HG02973 (cell line): Measurements from ENCODE around the gene CCDC85C.

Experiments
- ATAC-seq: cut with Tn5 transposase; IDR thresholded peaks from one replicate; pipeline ENCODE4 v1.9.1; 2021; ENCODE audit warnings: moderate library complexity; ENCODE audit not compliant: unreplicated experiment

CCDC85C gene

DNA sequence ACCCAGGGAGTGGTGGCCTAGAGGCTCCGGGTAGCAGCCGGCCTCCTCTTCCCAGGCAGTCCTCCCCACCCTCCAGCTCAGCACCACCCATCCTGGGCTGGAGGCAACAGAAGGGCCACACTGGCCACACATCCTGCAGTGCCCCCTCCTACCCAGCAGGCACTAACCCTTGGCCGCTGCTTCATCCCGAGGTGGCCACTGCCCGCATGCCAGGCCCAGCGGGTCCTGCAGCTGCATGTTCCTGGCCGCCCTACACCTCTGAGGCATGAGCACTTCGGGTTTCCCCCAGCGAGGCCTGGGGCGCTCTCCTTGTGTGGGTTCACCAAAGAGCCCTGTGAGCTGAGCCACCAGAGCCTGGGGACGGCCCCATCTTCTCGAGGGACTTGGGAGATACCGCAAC is 61.4 kb downstream of the CCDC85C start:
- no peak for ATAC-seq

DNA sequence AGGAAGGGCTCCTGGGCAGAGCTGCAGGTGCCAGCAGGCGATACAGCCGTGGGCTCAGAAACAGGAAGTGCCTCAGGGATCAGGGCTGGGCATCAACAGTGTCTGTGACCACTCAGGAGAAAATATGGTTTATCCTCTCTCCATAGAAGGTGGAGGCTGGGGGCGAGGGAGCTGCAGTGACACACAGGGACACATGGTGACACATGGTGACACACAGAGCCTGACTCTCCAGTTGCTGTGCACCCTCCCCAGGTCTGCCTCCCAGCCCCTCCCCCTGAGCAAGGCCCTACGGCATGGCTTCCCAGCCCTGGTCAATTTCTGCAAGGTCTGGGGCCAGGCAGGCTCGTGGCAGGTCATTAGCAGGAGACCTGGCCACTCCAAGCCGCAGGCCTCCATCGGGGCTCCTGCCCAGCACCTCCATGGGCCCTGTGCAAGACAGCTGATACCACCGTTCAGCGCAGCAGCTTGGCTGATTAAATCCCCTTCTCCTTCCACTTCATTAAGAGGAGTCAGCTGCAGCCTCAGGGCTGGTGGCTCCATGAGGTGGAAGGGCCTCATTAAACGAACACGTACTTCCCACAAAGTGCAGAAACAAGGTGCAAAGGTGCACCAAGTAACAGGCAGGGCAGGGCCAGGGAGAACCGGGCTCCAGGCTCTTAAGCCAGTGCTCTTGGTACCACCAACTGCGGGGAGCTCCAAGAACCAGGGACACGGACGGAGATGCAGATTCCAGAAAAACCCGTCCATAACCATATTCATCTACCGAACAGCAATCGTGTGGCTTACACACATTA is 62.1 kb downstream of the CCDC85C start:
- no peak for ATAC-seq

DNA sequence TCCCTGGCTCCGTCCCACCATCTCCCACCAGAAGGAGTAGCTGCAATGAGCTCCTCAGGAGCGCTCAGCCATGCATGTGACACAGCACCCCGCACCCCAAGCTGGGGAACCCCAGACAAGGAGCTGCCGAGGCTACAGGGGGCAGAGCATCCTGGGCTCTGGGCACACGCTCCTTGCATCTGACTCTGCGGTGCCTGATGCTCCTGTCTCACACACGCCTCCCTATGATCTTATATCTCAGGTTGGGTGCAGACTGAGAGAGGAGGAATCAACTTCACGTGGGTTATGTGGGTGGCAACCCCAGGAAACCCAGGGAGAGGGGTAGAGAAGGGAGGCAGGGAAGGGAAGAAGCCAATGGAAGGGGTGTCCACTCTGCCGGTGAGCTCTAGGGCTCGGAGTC is 62.8 kb downstream of the CCDC85C start:
- ATAC-seq: no peak

DNA sequence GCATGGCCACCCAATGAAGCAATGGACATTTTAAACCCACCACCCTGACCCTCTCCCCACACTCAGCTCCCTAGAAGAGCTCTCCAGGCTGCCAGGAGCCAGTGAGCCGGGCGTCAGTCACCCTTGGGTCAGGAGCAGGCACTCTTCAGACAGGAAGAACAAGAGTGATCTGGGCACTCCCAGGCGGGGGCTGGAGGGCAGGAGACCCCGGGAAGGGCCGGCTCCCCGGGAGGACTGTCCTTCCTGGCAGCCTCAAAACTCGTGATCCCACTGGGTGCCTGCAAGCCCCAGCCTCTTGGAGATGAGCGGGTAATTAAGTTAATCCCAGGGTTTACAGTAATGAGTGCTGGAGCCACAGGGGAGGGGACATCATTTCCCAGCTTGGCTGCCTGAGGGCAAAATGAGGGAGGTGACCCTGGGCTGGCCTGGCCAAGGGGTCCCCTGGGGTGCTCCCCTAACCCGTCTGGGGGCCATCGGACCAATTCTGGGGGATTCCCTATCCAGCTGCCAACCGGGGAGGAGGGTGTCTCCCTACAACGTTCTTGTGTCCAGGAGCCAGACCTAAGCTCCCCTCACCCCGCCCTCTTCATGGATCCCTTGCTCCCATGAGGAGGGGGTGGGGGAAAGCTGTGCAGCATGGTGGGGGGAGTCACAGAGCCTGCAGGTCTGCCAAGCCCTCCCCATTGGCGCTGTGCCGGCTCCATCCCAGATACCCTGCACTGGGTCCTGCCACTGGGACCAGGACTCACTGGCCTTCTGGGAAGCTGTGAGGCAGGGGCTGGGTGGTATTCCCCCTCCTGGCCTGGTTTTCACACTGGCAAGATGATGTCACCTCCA is 63.6 kb downstream of the CCDC85C start:
- no peak for ATAC-seq

DNA sequence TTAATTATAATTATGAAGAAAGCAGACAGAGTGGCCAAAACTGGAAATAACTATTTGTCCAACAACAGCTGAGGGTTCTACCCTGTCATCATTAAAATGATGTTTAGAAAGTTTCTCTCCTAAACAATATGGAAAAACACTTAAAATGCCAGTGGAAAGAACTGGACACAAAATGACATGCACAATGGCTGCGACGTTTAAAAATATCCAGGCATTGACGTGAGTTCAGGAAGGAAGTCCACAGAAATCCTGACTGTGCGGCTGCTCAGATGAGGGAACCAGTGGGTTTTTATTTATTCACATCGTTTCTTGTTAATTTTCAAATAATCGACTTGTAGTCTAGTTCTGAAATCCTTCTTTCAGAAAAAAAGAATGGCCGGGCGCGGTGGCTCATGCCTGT is 64.5 kb downstream of the CCDC85C start:
- ATAC-seq: no peak

DNA sequence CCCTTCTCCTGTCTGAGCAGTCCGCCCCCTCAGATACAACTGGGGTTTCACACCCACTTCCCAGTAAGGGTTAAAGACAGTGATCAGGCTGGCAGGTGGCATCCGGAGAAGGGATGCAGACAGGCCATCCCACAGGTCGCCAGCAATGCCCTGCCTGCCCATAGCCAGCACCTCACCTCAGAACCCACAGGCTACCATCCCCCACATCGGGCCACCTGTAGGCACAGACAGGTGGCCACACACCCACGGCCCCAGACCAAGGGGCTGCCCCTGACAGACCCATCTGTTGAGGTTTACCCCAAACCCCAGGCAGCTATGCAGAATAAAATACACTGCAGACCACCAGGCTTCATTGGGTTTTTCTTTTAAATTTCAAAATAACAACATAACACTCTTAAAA is 65.3 kb downstream of the CCDC85C start:
- no peak for ATAC-seq

DNA sequence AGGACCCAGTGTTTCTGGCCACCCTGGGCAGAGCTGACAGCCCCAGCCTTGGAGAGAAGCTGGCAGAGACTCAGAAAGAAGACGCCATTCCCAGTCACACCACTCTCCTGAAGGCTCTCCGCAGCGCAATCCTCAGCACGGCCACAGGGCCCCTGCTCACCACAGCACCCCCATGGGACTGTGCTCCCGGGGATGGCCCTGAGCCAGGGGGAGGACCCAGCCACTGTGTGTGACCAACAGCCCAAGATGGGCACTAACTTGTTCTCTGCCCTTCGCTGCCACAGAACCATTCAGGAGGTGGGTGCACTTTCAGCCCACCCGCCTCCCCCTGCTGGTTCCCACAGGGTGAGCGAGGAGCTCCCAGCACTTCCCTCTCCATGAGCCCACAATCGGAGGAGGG is 65.7 kb downstream of the CCDC85C start:
- no peak for ATAC-seq

DNA sequence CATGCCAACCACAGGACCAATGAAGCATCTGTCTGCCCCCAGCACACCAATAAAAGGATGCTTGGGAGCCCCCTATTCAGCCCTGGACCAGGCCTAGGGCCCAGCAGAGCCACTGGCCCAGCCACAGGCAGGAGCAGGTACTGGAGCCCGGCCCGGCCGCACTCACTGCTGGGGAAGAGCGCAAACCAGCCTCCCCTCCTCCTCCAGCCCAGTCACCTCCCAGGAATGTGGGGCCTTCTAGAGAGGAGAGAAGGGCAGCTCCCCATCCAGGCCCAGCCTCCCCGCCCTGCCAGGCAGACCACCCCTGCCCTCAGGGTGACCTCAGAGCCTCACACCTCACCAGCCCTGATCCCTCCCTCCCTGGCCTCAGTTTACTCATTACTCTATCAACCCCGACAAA is 66.6 kb downstream of the CCDC85C start:
- ATAC-seq: no peak

DNA sequence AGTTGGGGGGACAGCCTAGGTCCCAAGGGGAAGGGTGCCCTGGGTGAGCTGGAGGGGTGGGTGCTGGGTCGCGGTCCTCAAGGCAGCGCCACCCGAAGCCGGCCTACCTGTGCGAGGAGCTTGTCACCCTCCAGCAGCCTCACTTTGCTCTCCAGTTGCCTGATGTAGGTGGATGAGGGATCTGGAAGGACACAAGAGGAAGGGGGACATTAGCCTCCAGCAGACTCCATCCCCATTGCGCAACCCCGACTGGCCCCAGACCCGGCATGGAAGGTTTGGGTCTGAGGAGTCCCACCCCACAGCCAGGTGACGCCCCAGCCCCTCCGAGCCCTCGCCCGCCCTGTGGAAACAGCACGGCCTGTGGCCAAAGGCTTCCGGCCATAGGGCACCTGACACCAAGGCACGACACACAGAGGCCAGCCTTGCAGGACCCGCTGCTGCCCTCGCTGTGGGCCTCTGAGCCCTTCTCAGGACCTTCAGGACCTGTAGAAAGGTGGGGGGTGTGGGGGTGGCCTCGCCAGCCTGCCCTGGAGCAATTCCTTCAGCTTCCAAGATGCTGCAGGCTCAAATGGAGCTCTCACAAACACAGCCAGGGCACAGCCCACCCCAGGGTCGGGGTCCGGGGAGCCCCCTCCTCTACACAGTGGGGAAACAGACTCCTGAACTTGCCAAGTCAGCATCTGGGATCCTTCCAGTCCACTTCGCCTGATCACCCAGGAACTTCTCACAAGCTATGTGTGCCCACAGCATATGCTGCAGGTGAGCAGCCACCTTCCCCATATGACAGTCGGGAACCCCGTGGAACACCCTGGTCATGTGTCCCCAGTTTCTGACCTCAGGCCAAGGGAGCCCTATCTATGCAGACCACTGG is 67.9 kb downstream of the CCDC85C start:
- ATAC-seq: no peak

DNA sequence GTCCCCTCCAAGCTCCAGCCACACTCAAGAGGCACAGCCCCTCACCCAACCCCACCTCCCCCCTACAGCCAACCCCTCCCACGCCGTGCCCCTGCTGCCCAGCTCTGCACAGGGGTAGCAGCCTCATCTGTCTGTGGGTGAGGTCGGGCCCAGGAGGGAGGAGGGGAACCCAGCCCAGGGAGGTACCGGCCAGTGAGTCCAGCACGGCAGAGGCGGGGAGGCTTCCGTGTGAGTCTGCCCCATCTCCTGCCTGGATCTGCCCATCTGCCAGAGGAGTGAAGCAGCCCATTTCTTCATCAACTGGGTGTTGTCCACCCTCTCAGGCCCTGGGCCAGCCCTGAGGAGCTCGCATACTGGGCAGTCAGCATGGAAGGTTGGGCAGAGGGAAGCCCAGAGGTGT is 68.6 kb downstream of the CCDC85C start:
- ATAC-seq: no peak

DNA sequence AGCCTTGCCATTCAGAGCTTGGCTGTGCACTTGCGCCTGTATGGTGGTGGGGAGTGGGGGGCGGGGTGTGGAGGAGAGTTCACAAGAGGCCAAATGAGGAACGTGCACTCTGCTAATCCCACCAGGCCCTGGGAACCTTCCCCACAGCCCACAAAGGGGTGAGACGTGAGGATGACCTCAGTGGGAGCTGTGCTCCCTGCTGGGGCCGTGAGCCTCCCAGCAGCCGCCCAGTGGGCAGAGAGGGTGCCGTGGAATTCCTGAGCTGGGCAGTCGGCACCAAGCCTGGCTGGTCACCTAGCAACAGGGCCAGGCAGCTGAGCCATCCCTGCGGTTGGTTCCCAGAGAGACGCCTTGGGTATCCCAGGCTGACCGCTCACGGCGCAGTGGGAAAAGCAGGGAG is 69.1 kb downstream of the CCDC85C start:
- ATAC-seq: no peak

DNA sequence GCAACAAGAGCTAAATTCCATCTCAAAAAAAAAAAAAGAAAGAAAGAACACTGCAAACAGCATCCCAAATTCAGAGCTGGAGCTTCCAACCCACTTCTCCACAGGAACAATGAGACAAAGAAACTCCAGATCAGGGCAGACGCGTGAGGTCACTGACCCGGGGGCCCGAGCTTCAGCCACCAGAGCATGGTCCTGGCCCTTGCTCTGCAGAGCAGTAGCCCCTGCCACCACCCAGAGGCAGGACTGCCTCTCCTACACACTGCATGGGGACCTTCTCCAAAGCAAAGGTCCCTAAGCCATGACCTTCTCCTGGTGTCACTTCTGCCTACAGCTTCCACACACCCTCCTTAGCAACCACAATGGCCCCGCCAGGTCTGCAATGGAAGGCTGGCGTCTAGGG is 69.7 kb downstream of the CCDC85C start:
- no peak for ATAC-seq

DNA sequence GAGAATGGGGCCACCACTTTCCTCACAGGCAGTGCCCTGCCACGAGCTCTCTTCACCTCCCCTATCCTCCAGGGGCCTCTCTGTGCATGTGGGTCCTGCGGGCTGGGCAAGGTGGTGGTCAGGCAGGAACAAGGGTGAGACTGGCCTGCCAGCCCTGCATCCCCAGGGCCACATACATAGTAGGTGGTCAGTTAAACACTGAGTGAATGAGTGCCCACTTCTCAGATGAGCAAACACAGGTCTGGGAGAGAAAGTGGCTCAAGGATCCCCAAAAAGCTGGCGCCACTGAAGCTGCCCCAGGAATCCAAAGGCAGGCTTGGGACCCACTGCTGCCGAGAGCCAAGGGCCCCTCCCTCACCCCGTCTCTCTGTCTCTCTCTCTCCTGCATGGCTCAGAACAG is 71.7 kb downstream of the CCDC85C start:
- no peak for ATAC-seq

DNA sequence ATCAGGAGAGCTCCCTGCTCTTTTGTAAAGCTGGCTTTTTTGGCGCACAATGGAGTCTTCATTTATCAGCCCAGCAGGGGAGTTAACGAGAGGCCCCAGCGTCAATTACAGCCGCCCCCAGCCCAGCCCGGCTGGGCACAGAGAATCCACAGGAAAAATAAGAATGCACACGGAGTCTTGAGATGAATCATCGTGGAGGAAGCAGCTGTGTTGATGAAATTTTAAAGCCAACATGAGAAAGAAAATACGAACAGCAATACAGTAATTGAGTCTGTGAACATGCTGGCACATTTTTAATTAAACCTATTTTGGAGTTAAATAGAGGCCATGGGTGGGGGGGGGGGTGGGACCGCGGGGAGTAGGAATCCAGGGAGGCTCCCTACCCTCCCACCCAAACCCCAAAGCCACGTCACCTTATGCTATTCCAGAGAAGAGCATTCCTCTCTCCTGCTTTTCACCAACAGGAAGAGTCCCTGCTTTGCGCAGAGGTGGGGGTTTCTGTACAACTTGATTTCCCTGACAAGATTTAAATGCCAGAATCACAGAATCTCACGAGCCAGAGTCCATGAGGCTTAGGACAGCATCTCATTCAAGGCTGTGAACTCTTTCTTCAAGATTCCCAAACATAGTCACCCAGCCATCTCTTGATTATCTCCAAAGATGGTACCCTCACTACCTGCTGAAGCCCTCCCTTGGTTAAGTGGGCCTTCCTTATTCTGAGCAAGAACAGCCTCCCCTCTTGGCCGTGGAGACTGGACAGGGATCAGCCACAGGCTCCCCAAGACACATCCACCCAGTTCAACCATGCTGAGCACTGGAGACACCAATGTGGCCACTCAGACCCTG is 72.5 kb downstream of the CCDC85C start:
- ATAC-seq: no peak

DNA sequence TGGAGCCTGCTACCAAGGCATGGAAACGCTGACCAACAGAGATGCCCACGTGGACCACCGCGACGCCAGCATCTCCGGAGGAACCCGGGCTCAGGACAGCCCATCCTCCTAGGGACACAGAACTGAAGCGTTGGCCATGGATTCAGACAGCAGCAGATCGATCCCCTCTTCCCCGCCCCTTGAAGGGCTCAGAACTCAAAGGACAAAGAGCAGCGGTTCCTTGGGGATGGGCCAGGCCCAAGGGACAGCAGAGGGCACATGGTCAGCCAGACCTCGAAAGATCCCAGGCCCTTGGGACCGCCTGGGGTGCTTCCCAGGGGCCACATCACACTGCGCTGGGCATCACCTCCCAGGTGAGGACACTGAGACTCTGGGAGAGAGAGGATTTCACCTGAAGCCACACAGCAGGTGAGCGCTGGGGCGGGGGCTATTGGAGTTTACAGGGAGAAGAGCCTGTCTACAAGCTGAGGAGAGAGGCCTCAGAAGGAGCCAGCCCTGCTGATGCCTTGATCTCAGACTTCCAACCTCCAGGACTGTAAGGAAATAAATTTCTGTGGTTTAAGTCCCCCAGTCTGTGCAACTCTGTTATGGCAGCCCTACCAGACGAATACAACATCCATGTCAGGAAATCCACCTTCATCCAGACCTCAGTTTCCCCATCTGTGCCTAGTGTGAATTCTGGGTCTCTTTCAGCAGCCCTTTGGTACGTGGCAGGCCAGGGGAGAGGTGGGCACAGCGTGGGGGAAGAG is 73.4 kb downstream of the CCDC85C start:
- ATAC-seq: no peak

DNA sequence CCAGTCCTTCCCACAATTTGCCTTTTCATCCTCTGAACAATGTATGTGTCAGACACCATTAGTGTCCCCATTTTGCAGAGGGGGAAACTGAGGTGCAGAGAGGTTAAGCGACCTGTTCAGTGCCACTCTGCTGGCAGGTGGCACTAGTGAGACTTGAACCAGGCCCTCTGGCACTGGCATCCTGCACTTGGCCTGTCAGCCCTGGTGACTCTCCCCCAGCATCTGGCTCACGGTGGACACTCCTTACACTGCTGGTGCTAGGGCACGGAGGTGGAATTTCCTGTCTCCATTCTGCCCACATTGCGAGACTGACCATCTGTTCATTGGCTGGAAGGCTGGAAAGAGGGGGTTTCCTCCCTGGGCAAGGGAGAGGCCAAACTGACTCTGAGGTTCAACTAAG is 74.1 kb downstream of the CCDC85C start:
- no peak for ATAC-seq

DNA sequence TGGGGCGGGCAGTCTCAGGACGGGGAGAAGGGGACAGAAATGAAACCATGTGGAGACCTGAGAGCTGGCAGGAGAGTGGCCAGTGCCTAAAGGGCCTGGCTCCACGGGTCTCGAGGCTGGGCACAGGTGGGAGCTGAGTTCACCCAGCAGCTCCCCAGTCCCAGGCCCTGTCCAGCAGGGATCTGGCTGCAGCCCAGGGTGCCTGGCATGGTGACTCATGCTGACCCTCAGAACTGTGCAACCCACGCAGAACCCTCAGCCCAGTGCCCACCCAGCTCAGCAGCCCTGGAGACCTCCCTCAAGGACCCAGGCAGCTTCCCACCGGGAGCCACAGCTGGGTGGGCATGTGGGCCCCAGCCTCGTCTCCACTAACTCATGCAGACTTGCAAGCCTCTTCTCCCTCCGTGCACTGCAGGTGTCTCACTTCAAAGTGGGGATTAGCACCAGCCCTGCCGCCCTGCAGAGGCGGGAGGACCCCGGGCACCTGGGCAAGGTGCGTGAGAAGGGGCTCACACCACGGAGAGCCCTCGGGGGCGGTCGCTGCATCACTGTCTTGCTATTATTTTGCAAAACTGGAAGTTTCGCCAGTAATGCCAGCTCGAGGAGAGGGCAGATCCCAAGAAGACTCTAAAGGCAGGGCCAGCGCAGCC is 76.5 kb downstream of the CCDC85C start:
- ATAC-seq: no peak

DNA sequence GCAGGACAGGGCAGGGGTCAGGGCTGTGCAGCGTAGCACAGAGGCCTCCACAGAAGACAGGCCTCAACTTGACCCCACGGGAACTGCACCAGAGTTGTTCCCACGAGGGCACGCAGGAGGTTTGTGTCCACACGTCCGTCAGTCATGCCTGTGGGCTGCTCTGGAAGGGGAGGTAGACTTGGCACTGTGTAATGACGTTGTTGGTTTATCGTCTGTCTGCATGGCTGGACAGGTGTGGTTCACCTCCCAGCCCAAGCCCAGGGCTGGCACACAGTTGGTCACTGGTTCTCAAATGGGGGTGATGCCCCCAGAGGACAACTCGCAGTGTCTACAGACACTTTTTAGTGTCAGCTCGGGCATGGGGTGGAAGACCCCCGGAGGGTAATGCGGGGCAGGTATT is 77.0 kb downstream of the CCDC85C start:
- ATAC-seq: no peak

DNA sequence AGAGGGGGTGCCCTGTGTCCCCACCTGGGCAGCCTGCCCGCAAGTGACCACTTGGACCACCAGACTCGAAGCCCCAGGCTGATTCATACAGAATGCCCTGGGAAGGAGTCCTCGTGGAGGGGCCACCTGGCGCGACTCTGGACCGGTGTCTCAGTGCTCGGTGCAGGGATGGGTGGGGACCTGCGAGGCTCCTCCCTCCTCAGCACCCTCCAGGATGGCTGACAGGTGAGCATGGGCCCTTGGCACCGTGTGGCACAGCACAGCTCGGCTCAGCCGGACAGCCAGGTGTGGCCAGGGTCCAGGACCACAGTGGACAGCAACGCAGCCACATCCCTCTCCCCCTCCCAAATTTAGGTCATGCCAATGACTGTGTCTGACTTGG is 78.3 kb downstream of the CCDC85C start:
- no peak for ATAC-seq
